ENCODE results near the gene NPIPB8.
"Not testable (repeated sequence)": the region's sequence is repeated elsewhere in the genome, so short reads cannot be mapped to it uniquely, and the experiment has no call there.

The NPIPB8 gene

DNA sequence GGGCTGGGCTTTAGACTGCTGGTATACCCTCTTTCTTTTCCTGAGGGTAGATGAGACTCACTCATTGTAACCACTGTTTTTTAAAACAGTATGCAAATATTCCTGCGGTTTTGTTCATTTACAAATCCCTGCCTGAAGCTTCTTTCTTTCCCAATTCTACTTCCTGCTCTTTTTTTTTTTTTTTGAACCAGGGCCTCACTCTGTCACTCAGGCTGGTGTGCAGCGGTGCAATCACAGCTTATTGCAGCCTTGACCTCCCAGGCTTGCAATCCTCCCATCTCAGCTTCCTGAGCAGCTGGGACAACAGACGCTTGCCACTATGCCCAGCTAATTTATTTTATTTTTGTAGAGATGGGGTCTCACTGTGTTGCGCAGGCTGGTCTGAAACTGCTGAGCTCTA, 20.0 kb upstream of the NPIPB8 start:
- POLR2A ChIA-PET: no interaction called here

DNA sequence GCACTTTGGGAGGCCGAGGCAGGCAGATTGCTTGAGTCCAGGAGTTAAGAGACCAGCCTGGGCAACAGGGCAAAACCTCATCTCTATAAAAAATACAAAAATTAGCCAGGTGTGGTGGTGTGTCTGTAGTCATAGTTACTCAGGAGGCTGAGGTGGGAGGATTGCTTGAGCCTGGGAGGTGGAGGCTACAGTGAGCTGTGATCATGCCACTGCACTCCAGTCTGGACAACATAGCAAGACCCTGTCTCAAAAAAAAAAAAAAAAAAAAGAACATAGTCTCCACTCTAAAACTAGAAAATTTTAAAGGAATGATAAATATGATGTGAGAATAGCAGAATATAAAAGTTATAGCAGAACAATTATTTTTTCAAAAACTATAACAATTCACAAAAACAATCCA, 17.5 kb upstream of the NPIPB8 start:
- CTCF ChIA-PET; POLR2A ChIA-PET; DNase-seq (ENCODE audit: extremely low spot score): not testable (repeated sequence)

More for the DNA sequence above, 20.0 kb upstream of the NPIPB8 start:
- CTCF ChIA-PET: no interaction called here
- DNase-seq (ENCODE audit: extremely low spot score): no peak
- TF ChIP-seq, protein P1, sequence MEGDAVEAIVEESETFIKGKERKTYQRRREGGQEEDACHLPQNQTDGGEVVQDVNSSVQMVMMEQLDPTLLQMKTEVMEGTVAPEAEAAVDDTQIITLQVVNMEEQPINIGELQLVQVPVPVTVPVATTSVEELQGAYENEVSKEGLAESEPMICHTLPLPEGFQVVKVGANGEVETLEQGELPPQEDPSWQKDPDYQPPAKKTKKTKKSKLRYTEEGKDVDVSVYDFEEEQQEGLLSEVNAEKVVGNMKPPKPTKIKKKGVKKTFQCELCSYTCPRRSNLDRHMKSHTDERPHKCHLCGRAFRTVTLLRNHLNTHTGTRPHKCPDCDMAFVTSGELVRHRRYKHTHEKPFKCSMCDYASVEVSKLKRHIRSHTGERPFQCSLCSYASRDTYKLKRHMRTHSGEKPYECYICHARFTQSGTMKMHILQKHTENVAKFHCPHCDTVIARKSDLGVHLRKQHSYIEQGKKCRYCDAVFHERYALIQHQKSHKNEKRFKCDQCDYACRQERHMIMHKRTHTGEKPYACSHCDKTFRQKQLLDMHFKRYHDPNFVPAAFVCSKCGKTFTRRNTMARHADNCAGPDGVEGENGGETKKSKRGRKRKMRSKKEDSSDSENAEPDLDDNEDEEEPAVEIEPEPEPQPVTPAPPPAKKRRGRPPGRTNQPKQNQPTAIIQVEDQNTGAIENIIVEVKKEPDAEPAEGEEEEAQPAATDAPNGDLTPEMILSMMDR (IDR thresholded peaks at IDR 0.05; ENCODE audit: control extremely low read depth, extremely low read depth, low read depth, missing control alignments): no peak

DNA sequence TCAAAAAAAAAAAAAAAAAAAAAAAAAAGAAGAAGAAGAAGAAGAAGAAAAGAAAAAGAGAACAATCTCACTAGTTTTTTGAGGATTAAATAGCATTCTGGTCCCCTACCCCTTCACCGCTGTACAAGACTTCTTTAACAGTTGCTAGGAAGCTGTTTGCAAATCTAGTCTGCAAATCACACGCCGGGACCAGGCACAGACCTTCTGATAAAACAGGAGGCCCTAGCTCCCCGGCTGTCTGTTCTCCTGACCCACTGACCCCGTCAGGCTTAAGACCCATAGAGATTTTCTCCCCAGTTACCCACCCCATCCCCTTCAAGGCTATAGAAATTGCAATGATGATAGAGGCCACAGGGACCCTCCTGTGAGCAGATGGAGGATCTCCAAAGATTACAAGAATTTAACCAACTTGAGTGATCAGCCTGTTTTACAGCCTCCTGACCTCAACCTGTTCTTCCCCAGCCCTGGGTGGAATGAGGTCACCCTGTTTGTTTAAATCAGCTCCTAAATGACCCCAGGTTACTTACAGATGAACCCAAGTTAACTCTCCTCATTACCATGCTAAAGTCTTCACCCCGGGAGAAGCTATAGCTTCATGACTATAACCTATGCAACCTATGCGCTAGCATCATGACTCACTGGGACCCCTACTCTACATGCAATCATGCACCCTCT, 16.2 kb upstream of the NPIPB8 start:
- TF ChIP-seq, protein P1 (IDR thresholded peaks at IDR 0.05; ENCODE audit: control extremely low read depth, extremely low read depth, low read depth, missing control alignments): no peak
- CTCF ChIA-PET: no interaction called here
- no peak for DNase-seq (ENCODE audit: extremely low spot score)
- POLR2A ChIA-PET: interaction anchor here (0.6 kb wide), 1 partner anchor 608 kb away, joined by 4 read pairs; no protein-coding TSS in a partner anchor

DNA sequence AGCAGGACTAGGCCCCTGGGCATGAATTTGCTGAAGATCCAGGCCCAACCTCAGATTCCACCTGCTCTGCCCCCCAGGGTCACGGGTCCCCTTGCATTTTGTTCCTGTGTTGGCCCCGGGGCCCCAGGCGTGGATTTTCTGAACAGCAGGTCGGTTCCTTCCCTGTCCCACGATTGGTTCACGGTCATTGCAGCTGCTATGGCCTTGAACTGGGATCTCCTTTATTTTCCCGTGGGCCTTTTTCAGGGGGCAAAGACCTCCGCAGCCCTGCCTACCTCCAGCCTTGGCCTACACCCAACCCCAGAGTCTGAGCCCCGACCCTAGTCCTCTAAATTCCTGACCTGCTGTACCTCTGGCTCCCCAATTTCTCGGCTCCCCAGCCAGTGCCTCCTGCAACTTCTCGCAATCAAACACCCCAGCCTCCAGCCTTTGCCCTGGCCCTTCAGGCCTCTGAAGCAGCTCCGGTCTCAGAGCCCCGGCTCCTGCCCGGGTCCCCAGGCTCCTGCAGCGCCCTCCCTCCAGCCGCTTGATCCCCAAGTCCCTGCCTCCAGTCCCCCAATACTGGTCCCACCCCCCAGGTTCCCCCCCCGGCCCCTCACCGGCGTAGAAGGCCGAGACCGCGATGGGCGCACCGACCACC, 15.2 kb upstream of the NPIPB8 start:
- POLR2A ChIA-PET; DNase-seq (ENCODE audit: extremely low spot score): not testable (repeated sequence)
- CTCF ChIA-PET: interaction anchor here (0.8 kb wide), 1 partner anchor 12 kb away, joined by 5 read pairs; the partner anchor contains the start of gene SULT1A1

DNA sequence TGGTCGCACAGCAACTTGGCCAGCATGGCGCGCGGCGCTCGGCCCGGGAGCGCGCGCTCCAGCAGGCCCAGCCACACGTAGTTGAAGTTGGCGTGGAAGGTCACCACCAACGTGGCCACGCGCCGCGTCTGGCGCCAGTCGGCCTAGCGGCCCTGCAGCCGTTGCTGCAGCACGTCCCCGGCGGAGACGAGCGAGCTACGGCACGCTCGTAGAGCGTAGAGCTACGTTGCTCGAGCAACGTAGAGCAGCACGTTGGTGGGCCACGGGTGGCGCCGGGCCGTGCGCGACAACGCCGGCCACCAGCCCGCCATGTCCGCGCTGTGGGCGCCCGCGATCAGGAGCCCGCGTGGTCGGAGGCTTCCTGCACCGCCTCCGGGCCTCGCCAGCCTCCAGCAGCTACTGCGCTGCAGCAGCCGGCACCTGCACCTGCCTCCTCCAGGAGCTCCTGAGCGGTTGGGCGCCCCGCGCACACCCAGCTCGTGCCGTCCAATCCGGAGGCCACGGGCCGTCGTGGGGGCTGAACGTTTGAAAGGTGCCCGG, 14.6 kb upstream of the NPIPB8 start:
- DNase-seq (ENCODE audit: extremely low spot score): no peak
- CTCF ChIA-PET: interaction anchor here (0.8 kb wide), 1 partner anchor 13 kb away, joined by 5 read pairs; the partner anchor contains the start of gene SULT1A1
- POLR2A ChIA-PET: no interaction called here
- TF ChIP-seq, protein P1 (IDR thresholded peaks at IDR 0.05; ENCODE audit: control extremely low read depth, extremely low read depth, low read depth, missing control alignments): no peak

DNA sequence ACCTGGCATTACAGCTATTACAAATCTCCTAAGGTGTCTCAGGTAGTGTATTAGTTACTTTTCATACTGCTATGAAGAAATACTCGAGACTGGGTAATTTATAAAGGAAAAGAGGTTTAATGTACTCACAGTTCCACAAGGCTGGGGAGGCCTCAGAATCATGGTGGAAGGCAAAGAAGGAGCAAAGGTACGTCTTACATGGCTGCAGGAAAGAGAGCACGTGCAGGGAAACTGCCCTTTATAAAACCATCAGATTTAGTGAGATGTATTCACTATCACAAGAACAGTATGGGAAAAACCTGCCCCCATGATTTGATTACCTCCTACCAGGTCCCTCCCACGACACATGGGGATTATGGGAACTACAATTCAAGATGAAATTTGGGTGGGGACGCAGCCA, 7.0 kb upstream of the NPIPB8 start:
- CTCF ChIA-PET; POLR2A ChIA-PET; DNase-seq (ENCODE audit: extremely low spot score): not testable (repeated sequence)

DNA sequence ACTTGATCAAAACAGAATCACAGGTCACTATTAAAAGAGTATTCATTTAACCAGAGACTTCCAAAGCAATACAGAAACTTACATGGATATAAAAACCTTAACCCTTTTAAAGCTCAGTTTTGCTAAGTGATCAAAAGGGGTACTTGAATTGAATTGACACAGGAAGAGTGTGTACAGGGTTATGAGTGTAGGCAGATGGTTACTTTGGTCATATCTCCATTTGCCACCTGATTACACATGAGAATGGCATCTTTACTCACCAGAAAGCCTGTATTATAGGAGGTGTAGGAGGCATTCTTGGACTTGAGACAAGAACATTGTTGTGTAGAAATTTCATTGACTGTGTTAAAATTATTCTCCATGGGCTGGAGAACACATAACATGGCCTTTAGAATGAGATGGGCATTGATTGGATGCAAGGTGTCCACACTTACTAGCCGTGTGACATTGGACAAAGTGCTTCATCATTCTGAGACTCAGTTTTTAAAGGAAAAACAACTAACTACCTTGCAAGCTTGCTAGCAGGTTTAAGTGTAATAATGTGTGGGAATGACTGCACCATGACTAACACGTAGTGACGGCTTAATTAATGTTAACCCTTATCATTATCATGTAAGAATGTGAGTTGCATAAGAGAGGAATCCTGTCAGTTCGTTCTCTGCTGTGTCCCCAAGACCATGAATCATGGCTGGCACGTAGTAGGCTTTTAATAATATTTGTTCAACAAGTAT, 1.6 kb upstream of the NPIPB8 start:
- POLR2A ChIA-PET; DNase-seq (ENCODE audit: extremely low spot score): not testable (repeated sequence)

DNA sequence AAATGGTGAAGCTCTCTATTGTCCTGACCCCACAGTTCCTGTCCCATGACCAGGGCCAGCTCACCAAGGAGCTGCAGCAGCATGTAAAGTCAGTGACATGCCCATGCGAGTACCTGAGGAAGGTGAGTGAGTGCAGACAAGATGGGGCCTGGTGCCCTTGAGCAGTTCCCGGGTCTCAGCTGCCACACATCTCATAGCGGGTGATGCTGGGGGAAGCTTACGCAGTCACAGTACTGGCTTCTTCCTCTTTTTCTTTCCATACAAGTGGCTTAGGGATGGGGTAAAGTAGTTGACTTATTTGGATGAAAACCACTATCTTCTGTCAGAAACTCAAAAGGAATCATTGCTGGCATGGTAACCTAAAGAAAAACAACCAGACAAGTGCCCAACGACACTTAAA, 494 bp downstream of the NPIPB8 start:
- DNase-seq (ENCODE audit: extremely low spot score); POLR2A ChIA-PET; CTCF ChIA-PET: not testable (repeated sequence)

More for the DNA sequence above, 1.6 kb upstream of the NPIPB8 start:
- CTCF ChIA-PET: not testable (repeated sequence)

DNA sequence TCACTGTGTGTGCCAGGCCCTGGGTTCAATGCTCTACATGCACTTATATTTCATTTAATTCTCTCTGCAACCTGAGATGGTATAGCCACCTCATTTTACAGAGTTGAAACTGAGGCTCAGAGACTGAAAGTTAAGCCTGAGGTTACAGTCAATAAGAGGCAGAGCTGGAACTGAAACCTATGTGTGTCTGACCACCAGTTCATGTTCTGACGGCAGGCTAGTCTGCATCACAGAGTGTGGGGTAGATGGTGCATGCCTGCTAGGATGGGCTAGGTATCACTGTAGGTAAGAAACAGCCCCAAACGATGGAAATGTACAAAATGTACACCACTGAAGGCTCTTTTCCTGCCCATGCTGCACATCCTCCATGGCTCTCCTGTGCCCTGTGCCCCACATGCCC, 2.1 kb downstream of the NPIPB8 start:
- DNase-seq (ENCODE audit: extremely low spot score); POLR2A ChIA-PET; CTCF ChIA-PET: not testable (repeated sequence)

DNA sequence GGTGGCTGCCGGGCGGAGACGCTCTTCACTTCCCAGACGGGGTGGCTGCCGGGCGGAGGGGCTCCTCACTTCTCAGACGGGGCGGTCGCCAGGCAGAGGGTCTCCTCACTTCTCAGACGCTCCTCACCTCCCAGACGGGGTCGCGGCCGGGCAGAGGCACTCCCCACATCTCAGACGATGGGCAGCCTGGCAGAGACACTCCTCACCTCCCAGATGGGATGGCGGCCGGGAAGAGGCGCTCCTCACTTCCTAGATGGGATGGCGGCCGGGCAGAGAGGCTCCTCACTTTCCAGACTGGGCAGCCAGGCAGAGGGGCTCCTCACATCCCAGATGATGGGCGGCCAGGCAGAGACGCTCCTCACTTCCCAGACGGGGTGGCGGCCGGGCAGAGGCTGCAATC, 28.4 kb downstream of the NPIPB8 start:
- POLR2A ChIA-PET; CTCF ChIA-PET; DNase-seq (ENCODE audit: extremely low spot score): not testable (repeated sequence)

DNA sequence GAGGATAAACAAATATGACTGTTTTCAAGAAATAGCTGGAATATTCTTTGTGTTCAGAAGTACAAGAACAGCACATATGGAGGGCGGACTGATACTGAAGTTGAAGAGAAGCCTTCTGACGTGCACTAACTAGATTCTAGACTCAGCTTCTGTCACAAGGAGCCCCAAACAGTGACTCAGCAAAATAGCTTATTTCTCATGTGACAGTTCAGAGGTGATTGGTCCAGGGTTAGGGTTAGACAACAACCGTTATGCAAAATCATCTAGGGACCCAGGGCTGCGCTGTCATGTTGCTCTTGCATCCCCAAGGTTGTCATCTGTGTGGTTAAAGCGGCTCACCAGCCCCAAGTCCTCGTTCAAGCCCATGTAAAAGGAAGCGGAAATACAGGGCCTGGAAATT, 29.6 kb downstream of the NPIPB8 start:
- CTCF ChIA-PET; DNase-seq (ENCODE audit: extremely low spot score); POLR2A ChIA-PET: not testable (repeated sequence)

DNA sequence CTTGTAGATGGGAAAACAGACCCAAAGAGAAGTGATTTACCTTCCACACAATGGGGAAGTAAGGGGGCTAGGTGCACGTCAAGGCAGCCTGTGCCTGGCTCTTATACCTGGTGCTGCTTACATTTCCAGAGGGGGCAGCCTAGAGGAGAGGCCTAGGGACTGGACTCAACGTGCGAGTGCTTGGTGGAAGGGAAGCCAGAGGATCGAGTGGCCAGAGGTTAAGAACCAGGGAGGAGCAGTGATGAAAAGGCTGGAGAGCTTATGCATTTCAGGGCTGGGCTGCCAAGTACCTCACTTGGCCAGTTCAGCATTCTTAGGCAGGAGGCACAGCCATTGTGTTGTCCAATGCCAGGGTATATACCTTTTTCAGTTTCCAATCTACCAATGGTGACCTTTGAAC, 30.3 kb downstream of the NPIPB8 start:
- CTCF ChIA-PET; DNase-seq (ENCODE audit: extremely low spot score); POLR2A ChIA-PET: not testable (repeated sequence)

DNA sequence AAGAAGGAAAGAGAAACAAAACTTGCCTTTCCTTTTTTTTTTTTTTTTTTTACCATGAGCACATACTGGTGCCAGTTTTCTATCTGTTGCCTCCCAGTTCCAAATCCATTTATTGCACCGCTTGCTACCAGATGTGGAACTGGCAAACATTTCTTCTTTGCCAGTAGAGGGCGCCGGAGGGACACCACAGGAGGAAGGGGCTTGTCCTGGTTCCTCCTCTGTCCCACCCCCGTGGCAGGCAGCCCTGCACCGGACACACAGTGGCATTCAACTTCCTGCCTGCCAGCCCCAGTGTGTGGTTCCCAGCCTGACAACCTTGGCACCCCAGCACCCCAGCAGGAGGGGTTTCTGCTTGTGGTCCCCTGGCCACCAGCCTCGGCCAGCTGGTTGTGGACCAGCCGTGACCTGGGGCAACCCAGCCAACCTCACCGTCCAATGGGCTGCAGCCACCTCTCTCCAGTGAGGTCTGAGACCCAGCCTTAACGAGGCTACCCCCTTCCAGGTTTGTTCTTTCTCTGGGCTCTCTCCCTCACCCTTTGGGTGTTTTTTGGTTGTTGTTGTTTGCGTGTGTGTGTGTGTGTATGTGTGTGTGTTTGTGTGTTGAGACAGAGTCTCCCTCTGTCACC, 50.6 kb downstream of the NPIPB8 start:
- DNase-seq (ENCODE audit: extremely low spot score); POLR2A ChIA-PET; CTCF ChIA-PET: not testable (repeated sequence)

DNA sequence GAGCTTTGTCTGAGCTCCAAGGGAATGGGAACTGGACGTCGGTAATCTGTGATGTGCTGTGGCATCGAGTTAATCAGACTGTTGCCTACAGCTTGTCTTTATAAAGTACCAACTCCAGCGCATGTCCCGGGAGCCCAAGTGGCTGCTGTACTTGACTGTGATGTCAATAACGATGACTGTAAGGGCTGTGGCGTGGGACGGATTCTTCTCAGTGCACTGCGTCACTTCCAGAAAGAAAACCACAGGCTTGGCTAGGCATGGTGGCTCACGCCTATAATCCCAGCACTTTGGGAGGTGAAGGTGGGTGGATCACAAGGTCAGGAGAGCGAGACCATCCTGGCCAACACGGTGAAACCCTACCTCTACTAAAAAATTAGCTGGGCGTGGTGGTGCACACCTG, 51.6 kb downstream of the NPIPB8 start:
- DNase-seq (ENCODE audit: extremely low spot score); POLR2A ChIA-PET; CTCF ChIA-PET: not testable (repeated sequence)
